Endodermal cell (in vitro differentiated cells): ENCODE measurements around the gene EID3. TPM values are rescaled to one million over a fixed set of nuclear protein-coding genes. Genes with fewer than 3 reads are reported as not detected.

Experiments used
- DNase-seq: peaks from one replicate; pipeline ENCODE4 v3.0.0-alpha.2; 2017
- H3K27ac ChIP-seq: 2 replicates; pipeline ENCODE4 v1.5.1; 2013; ENCODE audit warnings: mild to moderate bottlenecking, low read depth, low read length, moderate library complexity
- H3K27me3 ChIP-seq: 2 replicates; pipeline ENCODE4 v1.6.1; 2013; ENCODE audit warnings: mild to moderate bottlenecking, low read length, moderate library complexity; ENCODE audit not compliant: insufficient read depth, control insufficient read depth, poor library complexity, severe bottlenecking
- H3K36me3 ChIP-seq: 2 replicates; pipeline ENCODE4 v1.7.0; 2013; ENCODE audit warnings: mild to moderate bottlenecking, low read length, moderate library complexity; ENCODE audit not compliant: control insufficient read depth, insufficient read depth
- H3K4me1 ChIP-seq: one replicate; pipeline ENCODE4 v1.7.0; 2013; ENCODE audit warnings: low read length; ENCODE audit not compliant: control insufficient read depth, insufficient read depth
- H3K4me3 ChIP-seq: 2 replicates; pipeline ENCODE4 v1.5.1; 2013; ENCODE audit warnings: mild to moderate bottlenecking, low read length, moderate library complexity
- H3K9ac ChIP-seq: 2 replicates; pipeline ENCODE4 v1.6.1; 2013; ENCODE audit warnings: mild to moderate bottlenecking, low read length, moderate library complexity; ENCODE audit not compliant: poor library complexity, severe bottlenecking; ENCODE audit errors: extremely low read depth
- H3K9me3 ChIP-seq: 2 replicates; pipeline ENCODE4 v1.6.1; 2013; ENCODE audit warnings: mild to moderate bottlenecking, low read length, moderate library complexity; ENCODE audit not compliant: control insufficient read depth
- H3K27ac Mint-ChIP-seq: 2 replicates; pipeline ENCODE4 v1.8.0; 2020; ENCODE audit warnings: mixed read lengths
- H3K27me3 Mint-ChIP-seq: 2 replicates; pipeline ENCODE4 v1.8.0; 2021; ENCODE audit warnings: mild to moderate bottlenecking, mixed read lengths; ENCODE audit not compliant: insufficient read depth
- H3K36me3 Mint-ChIP-seq: 2 replicates; pipeline ENCODE4 v1.8.0; 2020; ENCODE audit warnings: low read depth, mixed read lengths
- H3K4me1 Mint-ChIP-seq: 2 replicates; pipeline ENCODE4 v1.8.0; 2020; ENCODE audit warnings: mixed read lengths
- H3K4me3 Mint-ChIP-seq: 2 replicates; pipeline ENCODE4 v1.8.0; 2020; ENCODE audit warnings: mild to moderate bottlenecking, moderate library complexity, mixed read lengths
- H3K9me3 Mint-ChIP-seq: 2 replicates; pipeline ENCODE4 v1.8.0; 2020; ENCODE audit warnings: mild to moderate bottlenecking, mixed read lengths
- WGBS, 2 experiments: methylation state at CpG; one replicate each; pipeline versions ENCODE4 v1.1.5 to v1.1.7; 2013; ENCODE audit warnings: missing lambda C conversion rate in 2 of 2, mixed read lengths in 1 of 2; ENCODE audit not compliant: insufficient coverage in 1 of 2, insufficient read length in 1 of 2; 5-methylcytosine and 5-hydroxymethylcytosine counted together
- total RNA-seq, 2 donors: library from RNA; stranded (reverse); fragmentation: NEBNext Ultra II Directional in 1 of 2; extraction: Animal tissue kit (Norgen Biotek cat#: 25700) in 1 of 2; gene quantifications; 2 replicates in 1 of 2; 3 replicates in 1 of 2; pipeline ENCODE4 v1.2.1, GENCODE V29; 2021
- TF ChIP-seq, protein P1 (sequence below): fragments of 200-600 bp; sonication (generic); conservative IDR thresholded peaks from 2 replicates; pipeline ENCODE4 v1.5.0; 2021; ENCODE audit warnings: antibody characterized with exemption, mild to moderate bottlenecking

EID3 gene
- total RNA-seq, 2 donors from 2014 or later, result 3.7 to 4.6 TPM

DNA sequence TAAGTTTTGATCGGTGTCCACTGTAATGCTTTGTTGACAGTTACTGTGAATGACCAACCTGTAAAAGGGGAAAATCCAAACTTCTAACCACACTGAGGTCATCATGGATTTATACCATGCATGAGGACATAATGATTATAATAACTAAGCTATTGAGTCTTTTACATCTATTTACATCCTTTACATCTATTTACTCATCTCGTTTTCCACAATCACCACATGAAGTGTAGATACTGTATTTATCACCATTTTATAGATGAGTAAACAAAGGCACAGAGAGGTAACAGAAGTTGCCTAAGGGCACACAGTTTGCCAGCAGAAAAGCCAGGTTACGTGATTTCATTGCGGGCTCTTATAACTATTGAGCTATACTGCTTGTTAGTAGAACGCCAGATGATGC lies 27.9 kb upstream of the EID3 start:
- no peaks in the 10 kb centered on the region for H3K9me3 ChIP-seq
- H3K27ac ChIP-seq, result no peak overlapping the region
- no peaks in the 10 kb centered on the region for H3K36me3 Mint-ChIP-seq
- no peaks in the 10 kb centered on the region for H3K36me3 ChIP-seq
- no peaks in the 10 kb centered on the region for H3K27me3 Mint-ChIP-seq
- H3K4me1 ChIP-seq, result no peaks in the 10 kb centered on the region
- no peak for DNase-seq
- H3K27me3 ChIP-seq, result no peaks in the 10 kb centered on the region
- H3K27ac Mint-ChIP-seq, result no peak overlapping the region
- TF ChIP-seq, protein P1, sequence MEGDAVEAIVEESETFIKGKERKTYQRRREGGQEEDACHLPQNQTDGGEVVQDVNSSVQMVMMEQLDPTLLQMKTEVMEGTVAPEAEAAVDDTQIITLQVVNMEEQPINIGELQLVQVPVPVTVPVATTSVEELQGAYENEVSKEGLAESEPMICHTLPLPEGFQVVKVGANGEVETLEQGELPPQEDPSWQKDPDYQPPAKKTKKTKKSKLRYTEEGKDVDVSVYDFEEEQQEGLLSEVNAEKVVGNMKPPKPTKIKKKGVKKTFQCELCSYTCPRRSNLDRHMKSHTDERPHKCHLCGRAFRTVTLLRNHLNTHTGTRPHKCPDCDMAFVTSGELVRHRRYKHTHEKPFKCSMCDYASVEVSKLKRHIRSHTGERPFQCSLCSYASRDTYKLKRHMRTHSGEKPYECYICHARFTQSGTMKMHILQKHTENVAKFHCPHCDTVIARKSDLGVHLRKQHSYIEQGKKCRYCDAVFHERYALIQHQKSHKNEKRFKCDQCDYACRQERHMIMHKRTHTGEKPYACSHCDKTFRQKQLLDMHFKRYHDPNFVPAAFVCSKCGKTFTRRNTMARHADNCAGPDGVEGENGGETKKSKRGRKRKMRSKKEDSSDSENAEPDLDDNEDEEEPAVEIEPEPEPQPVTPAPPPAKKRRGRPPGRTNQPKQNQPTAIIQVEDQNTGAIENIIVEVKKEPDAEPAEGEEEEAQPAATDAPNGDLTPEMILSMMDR, result no peak
- H3K9ac ChIP-seq, result no peak overlapping the region
- no peak overlapping the region for H3K4me3 Mint-ChIP-seq
- no peak overlapping the region for H3K4me3 ChIP-seq
- no peaks in the 10 kb centered on the region for H3K9me3 Mint-ChIP-seq
- WGBS, 2 experiments, result 65 to 76% methylated on average over 4 to 5 of the region's 5 CpGs
- H3K4me1 Mint-ChIP-seq, result no peaks in the 10 kb centered on the region

DNA sequence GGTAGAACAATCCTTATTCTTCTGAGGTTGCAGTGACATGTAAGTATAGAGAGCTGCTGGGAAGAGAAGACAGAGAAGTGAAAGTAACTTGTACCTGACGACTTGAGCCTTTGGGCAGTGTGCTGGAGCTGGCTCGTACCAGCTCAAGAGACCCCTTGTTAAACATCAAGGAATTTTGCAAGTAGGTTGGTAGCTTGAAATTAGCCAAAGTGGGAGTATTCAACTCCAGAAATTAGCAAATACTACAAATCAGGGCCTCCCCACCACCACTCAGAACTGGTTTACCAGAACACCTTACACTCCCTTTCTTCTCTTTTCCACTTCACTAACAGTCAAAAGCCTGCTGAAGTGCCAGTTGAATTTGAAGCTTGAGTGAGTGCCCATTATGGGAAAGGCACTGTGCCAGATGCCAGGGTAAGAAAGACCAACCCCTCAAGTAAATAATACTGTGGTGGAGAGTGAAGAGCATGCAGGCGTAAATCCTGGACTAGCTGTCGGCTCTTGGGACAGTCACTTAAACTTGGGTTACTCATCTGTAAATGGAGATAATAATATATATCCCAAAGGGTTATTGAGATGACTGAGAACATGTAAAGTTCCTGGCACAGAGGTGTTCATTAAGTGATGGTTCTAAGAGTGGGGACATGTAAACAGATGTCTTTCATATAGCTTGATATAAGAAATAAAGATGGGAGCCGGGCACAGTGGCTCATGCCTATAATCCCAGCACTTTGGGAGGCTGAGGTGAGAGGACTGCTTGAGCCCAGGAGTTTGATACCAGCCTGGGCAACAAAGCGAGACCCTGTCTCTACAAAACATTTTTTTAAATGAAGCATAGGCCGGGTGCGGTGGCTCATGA lies 27.0 kb upstream of the EID3 start:
- no peak overlapping the region for H3K9ac ChIP-seq
- H3K36me3 ChIP-seq, result no peaks in the 10 kb centered on the region
- no peaks in the 10 kb centered on the region for H3K27me3 ChIP-seq
- H3K4me1 ChIP-seq, result no peaks in the 10 kb centered on the region
- DNase-seq, result no peak
- H3K4me3 ChIP-seq, result no peak overlapping the region
- no peaks in the 10 kb centered on the region for H3K9me3 ChIP-seq
- no peak overlapping the region for H3K27ac Mint-ChIP-seq
- no peaks in the 10 kb centered on the region for H3K36me3 Mint-ChIP-seq
- no peaks in the 10 kb centered on the region for H3K9me3 Mint-ChIP-seq
- H3K27me3 Mint-ChIP-seq, result no peaks in the 10 kb centered on the region
- TF ChIP-seq, protein P1, result no peak
- no peak overlapping the region for H3K4me3 Mint-ChIP-seq
- WGBS, 2 experiments, result 83 to 84% methylated on average over 7 to 8 of the region's 8 CpGs
- H3K27ac ChIP-seq, result no peak overlapping the region
- H3K4me1 Mint-ChIP-seq, result no peaks in the 10 kb centered on the region

- H3K36me3 Mint-ChIP-seq, result no peaks in the 10 kb centered on the region
- H3K4me3 Mint-ChIP-seq, result no peak overlapping the region
- DNase-seq, result no peak
- Histone ChIP-seq H3K27ac (no peak overlapping the region), H3K4me3 (no peak overlapping the region), H3K36me3 (no peaks in the 10 kb centered on the region), H3K4me1 (no peaks in the 10 kb centered on the region), H3K9me3 (no peaks in the 10 kb centered on the region), H3K27me3 (no peaks in the 10 kb centered on the region), H3K9ac (no peak overlapping the region)
- H3K27ac Mint-ChIP-seq, result no peak overlapping the region
- no peaks in the 10 kb centered on the region for H3K27me3 Mint-ChIP-seq
- no peaks in the 10 kb centered on the region for H3K4me1 Mint-ChIP-seq
- no peaks in the 10 kb centered on the region for H3K9me3 Mint-ChIP-seq
- TF ChIP-seq, protein P1, result no peak
Observed at GRCh38 chr12:104279164-104279563, 24.4 kb upstream of the EID3 start.
